HG03571 (cell line): ENCODE measurements around the gene AMBP.

Source experiments
- ATAC-seq: cut with Tn5 transposase; IDR thresholded peaks from one replicate; pipeline ENCODE4 v1.9.1; 2021; ENCODE audit not compliant: unreplicated experiment

Gene AMBP

DNA sequence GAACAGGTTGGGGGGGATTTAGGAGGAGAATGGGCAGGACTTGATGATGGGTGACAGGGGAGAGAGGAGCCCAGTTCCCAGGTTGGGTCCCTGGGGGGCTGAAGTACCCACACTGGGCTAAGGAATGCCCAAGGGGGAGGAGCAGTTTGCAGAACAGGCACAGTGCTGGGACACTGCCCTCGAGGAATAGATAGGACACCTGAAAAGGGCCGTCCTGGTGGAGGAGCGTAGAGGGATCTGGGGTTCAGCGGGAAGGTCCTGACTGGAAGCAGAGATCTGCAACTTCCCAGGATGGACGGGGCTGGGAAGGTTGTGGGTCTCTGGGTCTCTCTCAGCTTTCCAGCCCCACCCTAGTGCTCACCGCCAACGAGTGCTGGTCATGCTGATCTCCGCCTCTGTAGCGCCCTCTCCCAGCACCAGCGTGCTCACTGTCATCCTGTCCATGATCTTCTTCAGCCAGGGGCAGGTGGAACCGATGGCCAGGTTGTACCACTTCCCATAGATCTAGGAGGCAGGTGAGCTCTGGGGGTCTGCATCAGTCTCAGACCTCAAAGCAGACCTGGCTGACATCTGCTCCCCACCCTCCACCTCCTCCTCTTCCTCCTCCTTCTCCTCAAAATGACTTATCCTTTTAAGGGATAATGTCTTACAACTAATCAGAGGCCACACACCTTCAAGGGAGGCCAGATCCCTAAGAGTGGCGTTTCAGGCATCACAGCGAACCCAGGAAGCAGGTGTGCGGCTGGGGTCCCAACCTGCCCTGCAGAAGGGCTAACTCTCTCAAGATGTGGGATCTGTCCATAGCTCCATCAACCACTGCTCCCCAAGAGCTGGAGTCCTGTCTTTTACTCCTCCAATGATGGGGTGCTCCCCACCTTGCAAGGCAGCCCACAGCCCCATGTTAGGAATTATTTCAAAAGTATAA is 1.6 kb downstream of the AMBP start:
- no peak for ATAC-seq

DNA sequence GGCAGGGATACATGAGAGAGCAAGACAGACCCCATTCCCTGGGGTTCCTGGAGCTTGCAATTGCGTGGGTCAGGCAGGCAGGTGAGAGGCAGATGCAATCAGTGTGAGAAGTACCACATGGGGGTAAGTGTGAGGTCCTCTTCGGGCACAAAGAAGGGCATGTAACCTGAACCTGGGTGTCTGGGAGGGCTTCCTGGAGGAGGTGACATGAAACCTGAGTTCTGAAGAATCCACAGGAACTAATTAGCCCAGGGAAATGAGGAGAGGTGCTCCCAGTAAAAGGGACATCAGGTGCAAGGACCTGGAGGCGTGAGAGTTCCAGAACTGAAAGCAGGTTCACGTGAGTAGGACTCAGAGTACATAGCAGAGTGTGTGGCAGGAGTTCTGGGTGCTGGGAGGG is 2.5 kb downstream of the AMBP start:
- ATAC-seq, result no peak

DNA sequence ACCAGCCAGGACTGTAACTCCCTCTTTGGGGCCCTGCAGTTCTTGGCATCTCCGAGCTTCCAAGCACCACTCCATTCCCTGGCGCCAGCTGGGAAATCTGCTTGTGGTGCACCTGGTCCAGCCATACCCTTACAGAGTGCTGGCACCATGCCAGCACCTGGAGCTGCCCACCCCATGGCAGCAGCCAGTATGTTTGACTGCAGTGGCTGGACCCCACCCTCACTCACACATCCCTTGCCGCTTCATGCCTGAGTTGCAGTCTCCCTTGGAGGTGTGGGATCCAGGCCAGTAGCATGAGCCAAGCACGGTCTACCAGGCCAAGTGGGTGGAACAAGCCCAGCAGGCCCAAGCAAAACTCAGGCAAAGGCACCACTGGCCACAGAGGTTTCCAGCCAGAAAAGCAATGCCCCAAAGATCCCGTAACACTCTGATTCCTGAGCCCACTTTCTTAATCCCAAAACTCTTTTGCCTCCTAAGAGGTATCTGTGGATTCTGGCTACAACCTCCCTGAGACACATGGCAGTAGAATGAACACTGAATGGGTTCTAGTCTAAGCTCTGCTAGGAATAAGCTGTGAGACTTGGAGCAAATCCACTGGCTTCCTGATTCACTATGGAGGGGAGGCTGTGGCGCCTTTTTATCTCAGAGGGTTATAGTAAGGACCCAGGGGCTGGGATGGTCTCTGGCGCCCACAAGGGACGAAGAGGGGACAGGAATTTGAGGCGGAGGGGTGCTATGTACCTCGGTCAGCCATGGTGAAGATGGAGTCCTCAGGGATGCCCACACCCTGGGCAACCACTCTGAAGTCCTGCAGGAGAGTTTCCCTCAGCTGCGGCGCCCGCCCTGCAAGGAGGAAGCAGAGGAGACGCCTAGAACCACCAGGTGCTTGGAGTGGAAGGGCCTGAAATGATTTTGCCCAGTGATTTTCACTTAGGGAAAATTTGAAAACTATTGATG is 5.6 kb downstream of the AMBP start:
- ATAC-seq, result no peak

DNA sequence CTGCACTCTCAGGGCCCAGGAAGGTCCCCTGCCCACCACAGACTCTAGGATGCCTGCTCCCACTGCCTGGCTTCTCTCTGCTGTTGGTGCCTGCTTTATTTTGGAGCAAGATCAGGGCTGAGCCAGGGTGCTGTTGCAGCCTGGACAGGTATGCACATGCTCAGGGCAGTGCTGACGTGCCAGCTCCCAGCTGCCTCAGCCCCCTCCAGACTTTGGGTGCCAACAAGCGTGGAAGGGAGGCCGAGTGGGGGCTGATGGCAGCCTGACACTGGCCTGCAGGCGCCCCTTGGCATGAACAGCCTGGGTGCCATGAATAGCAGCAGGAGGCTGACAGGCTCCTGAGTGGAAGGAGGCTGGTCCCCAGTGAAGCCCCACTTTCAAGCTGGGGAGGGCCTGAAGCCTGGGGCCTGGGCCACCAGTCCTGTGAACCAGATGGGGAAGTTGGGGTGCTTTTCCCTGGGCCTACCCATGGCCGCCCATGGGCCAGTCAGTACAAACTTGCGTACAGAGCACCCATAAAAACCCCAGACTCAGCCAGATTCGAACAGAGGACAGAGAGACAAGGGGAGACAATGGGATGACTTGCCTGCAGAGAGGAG is 6.8 kb downstream of the AMBP start:
- ATAC-seq, result no peak

DNA sequence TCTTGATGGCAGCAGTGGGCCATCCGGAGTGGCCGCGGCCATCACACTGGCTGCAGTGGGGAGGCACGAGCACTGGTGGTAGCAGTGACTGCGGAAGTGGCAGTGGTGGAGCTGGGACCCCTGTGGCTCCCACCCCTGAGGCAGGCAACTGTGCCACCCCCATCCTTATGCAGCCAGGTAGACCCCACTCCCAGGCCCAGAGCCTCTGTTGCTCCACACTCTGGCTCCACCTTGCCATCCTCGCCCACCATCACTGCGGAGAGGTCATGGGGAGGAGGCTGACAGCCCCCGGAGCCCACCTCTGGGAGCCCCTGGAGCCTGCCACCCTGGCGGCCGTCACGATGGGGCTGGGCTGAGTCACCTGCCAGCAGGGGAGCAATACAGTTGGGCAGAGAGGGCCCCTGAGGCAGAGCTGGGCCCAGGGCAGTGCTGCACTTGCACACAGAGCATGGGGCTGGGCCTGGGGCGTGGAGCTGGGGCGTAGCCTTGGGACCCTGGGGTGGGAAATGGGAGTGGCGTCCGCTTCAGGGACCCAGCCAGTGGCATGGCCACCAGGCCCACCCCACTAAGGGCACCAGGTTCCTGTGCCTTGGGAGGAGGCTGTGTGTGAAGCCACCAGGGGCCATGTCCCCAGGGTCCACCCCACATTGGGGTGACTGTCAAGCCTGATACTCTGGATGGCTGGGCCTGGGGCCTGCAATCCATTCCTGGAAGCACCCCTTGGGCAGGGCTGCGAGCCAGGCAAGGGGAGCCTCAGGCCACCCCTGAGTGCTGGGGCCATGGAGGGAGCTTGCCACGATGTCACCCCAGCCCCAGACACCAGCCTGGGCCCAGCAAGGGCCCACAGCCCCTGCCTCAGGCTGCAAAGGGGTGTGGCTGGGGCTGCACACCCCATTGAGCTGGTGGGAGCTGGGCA is 7.7 kb downstream of the AMBP start:
- no peak for ATAC-seq

DNA sequence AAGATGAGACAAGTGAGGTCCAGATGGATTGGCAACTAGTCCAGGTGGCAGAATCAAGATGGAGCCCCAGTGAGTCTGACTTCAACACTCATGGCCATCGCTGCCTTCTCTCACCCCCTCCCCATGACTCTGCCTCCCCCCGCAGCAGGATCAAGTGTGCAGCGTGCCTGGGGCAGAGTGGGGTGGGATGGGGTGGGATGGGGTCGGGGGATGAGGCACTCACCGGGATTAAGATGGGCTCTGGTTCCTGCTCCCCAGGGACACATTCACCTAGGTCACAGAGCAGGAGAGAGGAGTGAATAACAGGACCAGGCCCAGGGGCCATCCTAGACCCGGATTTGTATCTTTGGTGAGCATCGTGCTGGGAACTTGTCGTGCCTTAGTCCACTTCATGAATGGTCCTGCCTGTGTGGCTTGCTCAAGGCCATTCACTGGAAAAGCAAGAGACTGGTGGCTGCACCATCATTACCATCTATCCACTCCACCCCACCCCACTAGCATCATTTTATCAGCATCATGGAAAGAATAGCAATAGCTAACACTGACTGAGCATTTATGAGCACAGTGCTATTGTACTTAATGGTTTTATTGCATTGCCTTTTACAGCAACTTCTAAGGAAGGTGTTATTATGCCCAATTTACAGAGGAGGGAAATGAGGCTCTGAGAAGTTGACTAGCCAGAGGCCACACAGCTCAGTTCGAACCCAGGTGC is 8.5 kb downstream of the AMBP start:
- ATAC-seq, result no peak

DNA sequence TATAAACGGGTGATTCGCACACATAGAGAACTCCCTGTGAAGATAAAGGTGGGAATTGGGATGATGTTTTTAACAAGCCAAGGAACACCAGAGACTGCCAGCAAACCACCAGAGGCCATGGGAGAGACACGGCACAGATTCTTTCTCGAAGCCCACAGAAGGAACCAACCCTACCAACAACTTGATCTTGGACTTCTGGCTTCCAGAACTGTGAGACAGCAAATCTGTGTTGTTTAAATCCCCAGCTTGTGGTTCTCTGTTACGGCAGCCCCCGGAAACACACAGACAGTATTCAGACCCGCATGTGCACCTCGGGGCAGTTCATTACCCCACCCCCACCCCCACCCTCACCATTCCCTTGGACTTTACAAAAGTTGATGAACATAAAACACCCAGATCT is 12.8 kb downstream of the AMBP start:
- ATAC-seq, result no peak

DNA sequence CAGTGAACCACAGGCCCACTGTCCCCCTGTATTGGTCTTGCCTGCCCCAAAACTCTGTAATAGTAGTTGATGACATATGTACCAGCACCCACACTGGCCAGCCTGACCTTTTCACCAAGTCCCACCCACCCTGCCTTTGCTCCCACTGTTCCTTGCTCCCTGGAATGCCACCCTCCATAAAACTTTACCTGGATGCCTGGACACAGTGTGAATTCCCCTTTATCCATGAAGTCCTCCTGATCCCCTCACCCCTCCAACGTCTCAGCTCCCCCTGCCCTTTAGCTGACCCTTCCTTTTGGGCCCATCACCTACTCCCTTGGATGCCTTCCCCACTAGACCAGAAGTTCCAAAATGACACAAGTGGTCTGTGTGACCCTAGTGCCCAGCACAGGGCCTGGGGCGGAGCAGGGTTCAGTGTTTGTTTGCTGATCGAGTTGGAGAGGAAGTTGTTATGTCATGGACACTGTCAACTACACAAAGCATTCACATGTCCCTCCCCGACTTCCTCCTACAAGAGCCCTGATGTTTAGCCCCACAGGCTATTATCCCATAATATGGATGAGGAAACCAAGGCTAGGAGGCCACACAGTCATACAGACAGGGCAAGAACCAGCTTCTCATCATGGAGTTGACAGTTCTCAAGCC is 16.1 kb downstream of the AMBP start:
- no peak for ATAC-seq

DNA sequence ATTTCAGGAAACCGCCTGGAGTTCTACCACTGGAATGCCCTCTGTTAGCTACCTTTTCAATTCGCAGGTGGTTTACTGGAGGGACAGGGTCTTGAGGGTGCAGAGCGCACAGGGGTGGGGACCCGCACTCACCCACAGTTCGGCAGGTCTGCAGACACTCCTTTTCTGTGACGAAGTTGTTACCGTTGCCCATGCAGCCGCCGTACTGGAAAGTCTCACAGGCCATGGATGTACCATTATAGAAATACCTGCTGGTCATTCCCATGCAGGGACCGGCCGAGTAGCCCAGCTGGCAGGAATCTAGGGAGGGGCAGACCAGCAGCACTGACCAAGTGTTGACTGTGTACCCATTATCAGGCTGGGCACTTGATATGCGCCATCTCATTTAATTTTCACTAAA is 16.8 kb downstream of the AMBP start:
- ATAC-seq, result no peak

DNA sequence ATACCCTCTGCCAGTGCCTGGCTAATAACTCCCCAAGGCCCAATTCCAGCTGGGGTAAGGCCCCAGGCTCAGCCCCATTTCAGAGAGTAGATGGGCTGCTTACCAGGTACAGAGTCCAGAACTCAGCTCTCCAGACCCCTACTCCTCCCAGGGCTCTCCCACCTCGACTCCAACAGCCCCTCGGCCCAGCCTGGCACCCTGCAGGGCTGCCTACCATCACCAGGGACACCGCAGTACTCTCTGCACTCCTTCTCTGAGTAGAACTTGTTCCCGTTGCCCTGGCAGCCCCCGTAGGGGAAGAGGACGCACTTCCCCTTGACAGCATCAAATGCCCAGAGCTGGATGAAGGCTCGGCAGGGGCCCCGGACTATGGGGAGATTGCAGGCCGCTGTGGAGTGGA is 17.4 kb downstream of the AMBP start:
- ATAC-seq, result no peak

DNA sequence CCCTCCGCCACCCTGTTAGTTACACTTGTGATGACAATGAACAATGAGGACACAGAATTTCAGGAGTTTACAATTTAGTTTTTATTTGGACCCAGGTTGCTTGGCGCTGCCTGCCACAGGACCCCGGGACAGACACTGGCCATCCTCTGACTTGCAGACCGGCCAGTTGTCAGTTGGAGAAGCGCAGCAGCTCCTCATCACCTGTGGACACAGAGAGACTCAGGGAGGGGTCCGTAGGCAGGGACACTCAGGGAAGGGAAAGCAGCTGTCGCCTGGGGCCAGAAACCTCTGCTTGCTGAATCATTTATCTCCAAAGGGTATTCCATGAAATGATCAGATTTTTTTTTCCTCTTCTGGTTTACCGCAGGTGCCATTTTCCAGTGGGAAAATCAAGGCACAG is 18.0 kb downstream of the AMBP start:
- no peak for ATAC-seq

DNA sequence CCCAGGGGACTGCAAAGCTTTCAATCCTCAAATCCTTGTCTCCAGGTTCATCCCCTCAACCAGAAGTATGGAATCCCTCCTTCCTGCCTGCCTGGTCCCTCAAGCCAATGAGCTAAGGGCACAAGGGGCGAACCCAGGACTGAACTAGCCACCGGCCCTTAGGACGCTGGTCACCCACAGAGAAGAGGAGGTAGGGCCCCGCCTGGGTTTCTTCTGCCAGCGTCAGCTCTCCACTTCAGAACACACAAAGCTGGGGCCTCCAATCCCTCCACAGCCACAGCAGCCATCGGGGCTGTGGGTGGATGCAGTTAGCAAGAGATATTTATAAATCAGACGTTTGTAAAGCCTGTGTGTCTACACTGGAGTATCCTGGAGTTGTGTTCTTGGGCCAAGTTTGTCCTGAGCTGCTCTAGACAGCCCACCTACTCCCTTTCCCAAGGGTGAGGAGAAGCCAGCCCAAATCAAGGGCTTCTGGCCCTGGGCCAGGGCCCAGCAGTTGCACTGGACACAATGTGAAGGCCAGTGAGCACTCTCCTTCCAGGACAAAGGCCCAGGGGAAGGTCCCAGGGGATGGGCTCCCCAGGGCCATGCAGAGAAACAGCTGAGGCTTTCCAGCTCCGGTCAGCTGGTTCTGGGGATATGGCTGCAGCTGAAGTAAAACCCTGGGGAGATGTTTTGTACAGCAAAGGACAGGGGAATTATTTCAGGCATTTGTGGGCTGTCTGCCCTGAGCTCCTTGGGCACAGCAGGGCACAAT is 18.9 kb downstream of the AMBP start:
- no peak for ATAC-seq

DNA sequence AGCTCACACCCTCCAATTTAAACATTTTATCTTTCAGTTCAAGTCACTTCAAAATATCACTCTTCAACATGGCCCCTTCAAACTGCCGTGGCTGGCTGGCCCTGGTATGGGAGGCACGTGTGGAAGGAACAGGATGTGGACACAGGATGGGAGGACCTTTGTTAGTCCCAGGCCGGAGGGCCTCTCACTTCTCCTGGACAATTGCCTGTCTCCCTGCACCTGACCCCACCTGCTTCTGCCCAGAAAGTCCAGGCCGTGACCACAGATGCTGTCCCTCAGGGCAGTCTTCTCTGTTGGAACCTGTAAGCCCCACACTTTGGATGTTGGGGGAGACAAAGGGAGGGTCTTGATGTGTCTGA is 19.4 kb downstream of the AMBP start:
- ATAC-seq, result no peak

DNA sequence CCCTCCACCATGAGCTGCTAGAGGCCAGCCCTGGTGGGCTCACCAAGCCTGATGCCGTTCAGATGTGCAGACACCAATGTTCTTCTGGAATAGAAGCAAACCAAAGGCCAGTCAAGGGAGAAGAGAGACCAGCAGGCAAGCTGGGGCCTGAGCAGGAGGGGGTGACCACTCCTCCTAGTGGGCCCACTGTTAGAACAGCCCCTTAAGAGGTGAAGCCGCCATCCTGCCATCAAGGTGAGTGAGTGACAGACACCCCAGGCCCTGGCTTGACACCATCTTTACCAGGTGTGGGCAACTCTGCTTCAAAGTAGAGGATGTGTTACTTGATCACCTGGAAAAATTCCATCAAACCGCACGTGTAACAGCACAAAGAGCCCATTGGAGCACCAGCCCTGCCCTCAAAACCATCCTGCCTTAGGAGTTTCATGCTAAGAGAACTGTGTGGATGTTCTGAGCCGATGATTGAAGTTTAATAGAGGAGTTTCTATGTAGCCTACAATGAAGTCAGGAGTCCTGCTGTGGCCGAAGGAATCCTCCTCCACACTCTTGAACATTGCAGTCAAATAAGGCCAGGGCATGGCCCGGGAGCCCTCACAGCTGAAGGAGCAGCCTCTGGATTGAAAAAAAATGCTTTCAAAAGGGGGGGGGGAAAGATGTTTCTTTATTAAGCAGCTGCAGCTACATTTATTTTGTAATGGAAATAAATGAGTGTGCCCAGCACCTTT is 20.8 kb downstream of the AMBP start:
- ATAC-seq, result no peak

DNA sequence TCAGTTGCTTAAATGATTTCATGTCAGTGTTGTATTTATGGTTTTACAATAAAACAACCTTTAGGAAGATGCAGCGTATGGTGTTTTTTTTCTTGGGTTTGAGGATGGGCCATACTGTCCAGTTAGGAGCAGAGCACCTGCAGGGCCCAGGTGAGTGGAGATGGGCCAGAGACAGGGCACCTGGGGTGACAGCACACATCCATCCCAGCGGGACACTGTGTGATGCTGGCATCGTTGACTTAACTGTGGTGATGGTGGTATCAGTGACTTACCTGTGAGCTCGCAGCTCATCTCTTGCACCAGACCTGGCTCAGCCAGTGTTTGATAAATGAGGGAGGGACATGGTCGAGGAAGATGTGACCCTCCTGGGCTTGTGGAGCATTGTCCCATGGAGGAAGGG is 21.6 kb downstream of the AMBP start:
- ATAC-seq, result no peak

DNA sequence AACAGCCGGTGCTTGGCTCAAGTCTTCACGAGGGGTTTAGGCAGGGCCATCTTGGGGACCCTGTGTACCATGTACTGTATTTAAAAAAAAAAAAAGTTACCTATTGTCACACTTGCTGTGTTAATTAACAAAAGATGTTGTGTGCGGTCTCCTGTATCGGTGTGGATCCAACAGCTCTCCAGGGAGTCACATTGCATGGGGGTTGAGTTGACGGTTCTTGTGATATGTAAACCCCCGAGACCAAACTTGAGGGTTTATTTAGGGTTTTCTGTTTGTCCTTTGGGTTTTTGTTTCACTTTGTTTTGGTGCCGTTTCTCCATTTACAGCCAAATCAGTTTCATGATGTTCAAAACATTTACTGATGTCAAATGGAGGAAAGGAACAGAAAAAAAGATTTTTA is 22.2 kb downstream of the AMBP start:
- ATAC-seq, result no peak

DNA sequence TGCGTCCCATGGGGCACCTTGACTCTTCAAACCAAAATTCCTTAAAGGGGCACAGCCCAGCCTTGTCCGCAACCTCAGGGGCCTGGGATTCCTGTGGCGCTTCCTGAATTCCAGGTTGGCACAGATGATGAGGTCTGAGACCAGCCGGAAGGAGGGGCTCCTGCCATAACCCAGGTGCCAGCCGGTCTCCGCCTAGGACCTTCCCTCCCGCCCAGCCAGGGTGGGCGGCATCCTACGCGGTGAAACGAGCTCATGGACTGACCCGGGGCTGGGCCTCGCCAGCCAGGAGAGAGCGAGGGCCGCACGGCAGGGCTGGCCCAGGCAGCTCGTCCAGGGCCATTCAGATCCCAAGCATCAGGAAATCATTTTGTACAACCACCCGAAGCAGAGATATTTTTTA is 23.0 kb downstream of the AMBP start:
- ATAC-seq, result no peak

DNA sequence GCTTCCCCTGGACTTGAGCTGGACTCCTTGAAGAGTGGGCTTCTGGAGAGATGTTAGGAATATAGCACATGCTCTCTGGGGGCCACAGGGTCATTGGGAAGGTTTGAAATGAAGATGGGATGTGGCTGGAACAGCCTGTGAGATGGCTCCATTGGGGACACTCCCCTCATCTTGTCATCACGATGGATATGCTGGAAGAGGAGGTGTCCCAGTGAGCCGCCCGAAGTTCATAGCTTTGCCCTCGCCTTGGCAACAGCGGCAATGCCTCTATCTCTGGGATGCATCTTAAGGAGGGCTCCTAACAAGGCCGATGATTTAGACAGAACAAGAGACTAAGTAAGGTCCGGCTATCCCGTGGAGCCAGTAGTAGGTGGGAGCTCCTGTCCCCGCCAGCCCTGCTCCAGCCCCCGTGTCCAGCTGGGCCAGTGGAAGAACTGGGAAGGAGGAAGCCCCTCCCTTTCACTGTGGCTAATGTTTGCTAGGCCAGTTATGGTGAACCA is 23.9 kb downstream of the AMBP start:
- ATAC-seq, result no peak
